ENCODE results near the gene ARHGEF26.

The ARHGEF26 gene

DNA sequence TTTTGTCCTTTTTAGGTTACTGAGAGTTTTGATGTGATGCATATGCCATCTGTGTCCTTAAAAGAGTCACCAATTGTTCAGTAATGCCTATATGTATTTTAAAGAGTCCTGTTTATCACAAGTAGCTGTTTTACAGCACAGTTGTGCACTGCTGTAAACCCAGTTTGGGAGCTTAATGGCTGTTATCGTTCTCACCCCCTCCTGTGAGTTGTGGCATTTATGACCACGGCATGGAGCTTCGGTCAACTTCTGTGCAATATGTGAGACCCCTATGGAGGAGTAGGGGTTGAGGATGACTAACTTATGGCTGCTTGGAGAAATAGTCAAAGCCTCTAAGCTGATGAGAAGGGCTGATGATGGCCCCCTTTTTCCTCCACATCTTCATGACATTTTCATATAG is 67.2 kb downstream of the ARHGEF26 start:
- DNase-seq (ENCODE audit: insufficient read length, low spot score) (no peak), FAIRE-seq (no peak)
- no peak for TF ChIP-seq POLR2A (IDR thresholded peaks at IDR 0.05; ENCODE audit: low read depth, low read length)

- no peak for FAIRE-seq
- no peak for TF ChIP-seq POLR2A (IDR thresholded peaks at IDR 0.05; ENCODE audit: low read depth, low read length)
- no peak for DNase-seq (ENCODE audit: insufficient read length, low spot score)
Observed at GRCh38 chr3:154188846-154189245, 67.7 kb downstream of the ARHGEF26 start.

DNA sequence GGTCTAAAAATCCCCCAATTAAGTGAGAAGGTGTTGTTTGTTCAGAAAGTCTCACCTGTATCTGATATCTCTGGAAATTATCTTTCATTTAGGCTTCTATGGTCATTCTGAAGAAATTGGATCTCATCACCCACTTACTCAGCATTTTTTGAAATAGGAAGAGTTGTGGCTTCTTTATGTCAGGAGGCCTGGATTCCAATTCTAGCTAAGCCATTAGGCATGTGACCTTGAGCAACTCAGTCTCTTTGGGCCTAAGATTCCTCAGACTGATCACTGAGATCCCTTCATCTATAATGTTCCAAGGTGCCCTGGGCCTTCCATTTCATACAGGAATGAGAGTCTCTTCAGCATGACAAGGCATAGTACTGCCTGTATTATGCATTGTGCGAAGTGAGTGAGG is 70.3 kb downstream of the ARHGEF26 start:
- no peak for TF ChIP-seq POLR2A (IDR thresholded peaks at IDR 0.05; ENCODE audit: low read depth, low read length)
- DNase-seq (ENCODE audit: insufficient read length, low spot score) (no peak), FAIRE-seq (no peak)

DNA sequence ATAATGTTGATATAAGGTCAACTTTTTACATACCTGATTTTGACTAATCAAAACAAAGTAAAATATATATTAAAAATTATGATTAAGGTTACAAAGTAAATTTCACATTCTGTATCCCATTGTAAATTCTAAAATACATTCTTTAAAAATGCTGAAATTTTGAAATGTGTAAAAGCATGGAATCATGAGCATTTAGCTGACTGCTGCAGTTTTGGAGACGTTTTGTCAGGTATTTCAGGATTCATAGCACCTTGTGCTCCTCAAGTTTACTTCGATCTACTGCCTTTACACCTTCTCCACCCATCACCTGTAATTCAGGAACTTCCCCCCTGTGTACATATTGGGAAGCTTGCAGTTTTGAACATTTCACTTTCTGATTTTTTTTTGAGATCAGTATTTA is 71.0 kb downstream of the ARHGEF26 start:
- FAIRE-seq = no peak
- DNase-seq (ENCODE audit: insufficient read length, low spot score) = no peak
- TF ChIP-seq POLR2A (IDR thresholded peaks at IDR 0.05; ENCODE audit: low read depth, low read length) = no peak

DNA sequence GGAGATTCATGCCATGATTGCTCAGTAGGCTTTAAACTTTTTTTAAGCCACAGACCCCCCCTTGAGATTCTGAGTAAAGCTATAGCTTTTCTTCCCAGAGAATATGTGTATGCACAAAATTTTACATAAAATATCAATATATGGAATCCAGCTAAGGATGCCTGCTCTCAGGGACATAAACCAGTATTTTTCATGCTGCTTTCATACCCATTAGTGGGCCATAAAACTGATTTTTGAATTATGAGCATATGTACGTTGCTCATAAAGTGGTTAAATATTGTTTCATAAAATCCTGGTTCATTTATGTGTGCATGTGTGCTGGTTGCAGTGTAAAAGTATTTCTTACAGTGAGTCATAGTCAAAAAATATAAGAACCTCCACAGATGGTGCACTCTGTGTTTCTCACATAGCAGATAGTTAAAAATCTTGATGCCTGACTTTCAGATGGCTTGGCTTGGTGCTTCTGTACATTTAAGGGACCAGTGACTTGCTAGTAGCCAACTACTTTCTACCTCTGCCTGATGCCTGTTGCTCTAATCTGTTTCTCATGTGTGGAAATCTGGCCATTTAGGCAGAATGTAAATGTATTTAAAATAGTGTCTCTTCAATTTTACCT is 71.9 kb downstream of the ARHGEF26 start:
- no peak for DNase-seq (ENCODE audit: insufficient read length, low spot score)
- no peak for TF ChIP-seq POLR2A (IDR thresholded peaks at IDR 0.05; ENCODE audit: low read depth, low read length)
- no peak for FAIRE-seq

DNA sequence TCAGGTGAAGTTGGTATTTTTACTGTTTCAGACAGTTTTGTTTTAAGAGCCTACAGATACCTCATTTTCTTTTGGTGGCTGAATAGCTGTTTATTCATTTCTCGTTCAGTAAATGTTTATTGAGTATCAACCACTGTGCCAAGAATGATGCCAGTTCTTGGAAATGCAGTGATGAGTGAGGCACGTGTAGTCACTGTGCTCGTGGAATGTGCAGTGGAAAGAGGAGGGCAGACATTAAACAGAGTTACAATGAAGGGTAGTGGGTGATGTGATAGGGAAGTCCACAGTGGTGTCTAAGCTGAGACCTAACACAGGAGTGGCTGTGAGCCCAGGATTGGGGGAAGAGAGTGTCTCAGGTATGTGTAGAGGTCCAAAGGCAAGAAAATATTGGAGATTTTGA is 73.7 kb downstream of the ARHGEF26 start:
- FAIRE-seq = no peak
- DNase-seq (ENCODE audit: insufficient read length, low spot score) = no peak
- no peak for TF ChIP-seq POLR2A (IDR thresholded peaks at IDR 0.05; ENCODE audit: low read depth, low read length)

GRCh38 chr3:154195620-154196356 is 74.6 kb downstream of the ARHGEF26 start:
- DNase-seq (ENCODE audit: insufficient read length, low spot score) (no peak), FAIRE-seq (no peak)
- TF ChIP-seq POLR2A (IDR thresholded peaks at IDR 0.05; ENCODE audit: low read depth, low read length) = no peak

- FAIRE-seq (no peak), DNase-seq (ENCODE audit: insufficient read length, low spot score) (no peak)
- no peak for TF ChIP-seq POLR2A (IDR thresholded peaks at IDR 0.05; ENCODE audit: low read depth, low read length)
Observed at GRCh38 chr3:154197751-154198150, 76.6 kb downstream of the ARHGEF26 start.

DNA sequence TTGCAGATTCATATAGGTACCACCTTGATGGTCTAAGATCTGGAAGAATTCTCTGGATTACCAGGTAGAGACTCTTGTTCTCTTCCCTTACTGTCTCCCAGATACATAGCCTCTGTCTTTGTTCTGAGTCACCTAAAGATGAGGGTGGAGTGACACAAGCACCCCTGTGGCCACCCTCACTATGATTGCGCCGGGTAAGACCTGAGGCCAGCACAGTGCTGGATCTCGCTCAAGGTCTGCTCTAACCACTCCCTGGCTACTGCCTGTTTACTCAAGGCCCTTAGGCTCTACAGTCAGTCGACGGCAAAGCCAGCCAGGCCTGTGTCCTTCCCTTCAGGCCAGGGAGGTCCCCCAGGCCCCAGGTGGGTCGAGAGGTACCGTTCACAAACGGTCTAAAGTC is 88.3 kb downstream of the ARHGEF26 start:
- no peak for TF ChIP-seq POLR2A (IDR thresholded peaks at IDR 0.05; ENCODE audit: low read depth, low read length)
- FAIRE-seq (no peak), DNase-seq (ENCODE audit: insufficient read length, low spot score) (no peak)

DNA sequence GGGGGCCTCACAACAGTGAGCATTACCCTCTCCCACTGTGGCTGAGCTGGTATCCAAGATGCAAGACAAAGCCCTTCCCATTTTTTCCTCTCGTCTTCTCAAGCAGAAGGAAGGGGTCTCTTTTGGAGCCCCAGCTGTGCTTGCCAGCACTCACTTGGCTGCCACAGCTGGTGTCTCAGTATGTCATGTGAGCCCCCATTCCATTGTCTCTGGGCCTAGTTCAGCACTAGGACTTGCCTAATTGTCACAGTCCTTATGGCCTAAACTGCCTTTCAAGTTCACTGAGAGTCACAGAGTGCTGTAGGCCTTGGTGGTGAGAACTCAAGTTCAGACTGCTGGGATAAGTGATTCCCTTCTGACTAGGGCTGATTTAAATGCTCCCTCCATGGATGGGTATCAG is 89.8 kb downstream of the ARHGEF26 start:
- DNase-seq (ENCODE audit: insufficient read length, low spot score) (no peak), FAIRE-seq (no peak)
- TF ChIP-seq POLR2A (IDR thresholded peaks at IDR 0.05; ENCODE audit: low read depth, low read length) = no peak

GRCh38 chr3:154214306-154214705 is 93.1 kb downstream of the ARHGEF26 start:
- DNase-seq (ENCODE audit: insufficient read length, low spot score) (peak; percentile 7), FAIRE-seq (no peak)
- TF ChIP-seq POLR2A (IDR thresholded peaks at IDR 0.05; ENCODE audit: low read depth, low read length) = no peak

GRCh38 chr3:154217671-154218070 is 96.5 kb downstream of the ARHGEF26 start:
- no peak for TF ChIP-seq POLR2A (IDR thresholded peaks at IDR 0.05; ENCODE audit: low read depth, low read length)
- FAIRE-seq (no peak), DNase-seq (ENCODE audit: insufficient read length, low spot score) (no peak)

DNA sequence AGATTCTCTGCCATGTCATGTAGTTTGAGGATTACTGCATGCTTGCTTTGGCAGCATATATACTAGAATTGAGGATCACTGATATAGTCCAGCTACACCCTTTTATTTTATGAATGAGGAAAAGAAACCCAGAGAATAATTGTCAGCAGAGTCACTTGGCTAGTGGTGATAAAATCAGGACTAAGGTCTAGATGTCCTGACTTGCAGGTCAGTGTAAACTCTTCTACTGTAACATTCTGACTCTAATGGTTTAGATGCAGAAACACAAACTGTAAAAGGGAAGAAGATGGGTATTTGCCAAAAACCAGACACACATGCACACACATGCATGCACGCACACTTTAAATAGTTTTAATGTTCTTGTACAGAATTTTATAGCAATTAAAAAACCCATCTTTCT is 97.5 kb downstream of the ARHGEF26 start:
- no peak for DNase-seq (ENCODE audit: insufficient read length, low spot score)

GRCh38 chr3:154220462-154220861 is 99.3 kb downstream of the ARHGEF26 start:
- DNase-seq (ENCODE audit: insufficient read length, low spot score) = no peak
- no peak for TF ChIP-seq POLR2A (IDR thresholded peaks at IDR 0.05; ENCODE audit: low read depth, low read length)
- no peak for FAIRE-seq

More for the DNA sequence above, 97.5 kb downstream of the ARHGEF26 start:
- no peak for TF ChIP-seq POLR2A (IDR thresholded peaks at IDR 0.05; ENCODE audit: low read depth, low read length)
- FAIRE-seq = no peak

DNA sequence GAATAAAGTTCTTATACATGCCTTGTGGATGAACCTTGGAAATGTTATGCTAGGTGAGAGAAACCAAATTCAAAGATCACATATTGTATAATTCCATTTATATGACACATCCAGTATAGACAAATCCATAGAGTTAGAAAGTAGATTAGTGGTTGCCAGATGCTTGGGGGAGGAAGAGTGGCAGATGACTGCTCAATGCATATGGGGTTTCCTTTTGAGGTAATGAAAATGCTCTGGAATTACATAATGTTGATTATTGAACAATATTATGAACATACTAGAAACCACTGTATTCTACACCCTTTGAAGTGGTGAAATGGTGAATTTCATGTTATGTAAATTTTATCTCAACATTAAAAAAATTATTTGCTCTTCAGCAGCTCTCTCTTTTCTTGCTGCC is 102.3 kb downstream of the ARHGEF26 start:
- no peak for FAIRE-seq
- TF ChIP-seq POLR2A (IDR thresholded peaks at IDR 0.05; ENCODE audit: low read depth, low read length) = no peak
- DNase-seq (ENCODE audit: insufficient read length, low spot score) = no peak
